A673 (cell line): ENCODE measurements around the gene MCAT. TPM values are rescaled to one million over a fixed set of nuclear protein-coding genes. Genes with fewer than 3 reads are reported as not detected.
A peak's percentile ranks its signal among the peaks of the same experiment; 100 is the strongest.

Experiments
- BruUV-seq: library from RNA; stranded (reverse); fragments of 400-500 nt; replicated peaks from 2 replicates; lab custom pipeline; 2021; lab: Mats Ljungman, UMichigan
- CTCF ChIA-PET: fragments of 300-600 bp; sonication (Branson Sonifier 250); formaldehyde crosslinking; loops from one replicate; lab custom pipeline; 2022; ENCODE audit warnings: antibody characterized with exemption; lab: Charles Lee
- POLR2A ChIA-PET: fragments of 300-600 bp; sonication (Branson Sonifier 250); formaldehyde crosslinking; loops from one replicate; lab custom pipeline; 2022; ENCODE audit warnings: antibody characterized with exemption; ENCODE audit not compliant: low non-redundant PET; lab: Charles Lee
- DNase-seq: peaks from one replicate; pipeline ENCODE4 v3.0.0-alpha.2; 2015; ENCODE audit warnings: low spot score
- H3K27ac ChIP-seq: fragments of 200-600 bp; sonication (generic); 2 replicates; pipeline ENCODE4 v1.5.1; 2016; ENCODE audit warnings: mixed run types, low read depth, mild to moderate bottlenecking, mixed read lengths, antibody characterized with exemption, low read length; ENCODE audit not compliant: poor library complexity, severe bottlenecking
- H3K27me3 ChIP-seq: fragments of 200-600 bp; sonication (generic); replicated peaks from 2 replicates; pipeline ENCODE4 v1.6.1; 2017; ENCODE audit warnings: mixed run types, low read depth, mild to moderate bottlenecking, mixed read lengths, antibody characterized with exemption, low read length; ENCODE audit not compliant: insufficient read depth, poor library complexity
- H3K36me3 ChIP-seq: fragments of 200-600 bp; sonication (generic); 2 replicates; pipeline ENCODE4 v1.6.1; 2016; ENCODE audit warnings: mixed run types, mild to moderate bottlenecking, mixed read lengths, antibody characterized with exemption, low read length; ENCODE audit not compliant: insufficient read depth, poor library complexity, severe bottlenecking
- H3K4me1 ChIP-seq: fragments of 200-600 bp; sonication (generic); 2 replicates; pipeline ENCODE4 v1.6.1; 2017; ENCODE audit warnings: mixed run types, mild to moderate bottlenecking, mixed read lengths, antibody characterized with exemption, low read length; ENCODE audit not compliant: insufficient read depth, poor library complexity, severe bottlenecking
- H3K4me3 ChIP-seq: fragments of 200-600 bp; sonication (generic); 2 replicates; pipeline ENCODE4 v1.5.1; 2016; ENCODE audit warnings: low read depth, mixed run types, mild to moderate bottlenecking, mixed read lengths, low read length; ENCODE audit not compliant: poor library complexity, severe bottlenecking
- H3K9me3 ChIP-seq: fragments of 200-600 bp; sonication (generic); 2 replicates; pipeline ENCODE4 v1.6.1; 2016; ENCODE audit warnings: mixed run types, low read depth, mild to moderate bottlenecking, mixed read lengths, antibody characterized with exemption, low read length; ENCODE audit not compliant: poor library complexity, severe bottlenecking
- EZH2 ChIP-seq: fragments of 200-600 bp; sonication (generic); IDR thresholded peaks from 2 replicates; pipeline ENCODE4 v1.6.1; 2017; ENCODE audit warnings: borderline replicate concordance, low read depth, mild to moderate bottlenecking, mixed read lengths, antibody characterized with exemption, low read length; ENCODE audit not compliant: poor library complexity, severe bottlenecking
- intact Hi-C: fragments of 100-400 bp; cut with micrococcal nuclease; formaldehyde crosslinking; loops from one replicate; pipeline ENCODE4 v1.10.0; 2022; ENCODE audit not compliant: unreplicated experiment
- total RNA-seq: library from RNA; stranded (reverse); gene quantifications from 2 replicates; pipeline ENCODE4 v1.2.3, GENCODE V29; 2021
- TF ChIP-seq, protein P1 (sequence below): fragments of 300-800, 200-600 bp; sonication (generic); conservative IDR thresholded peaks from 2 replicates; pipeline ENCODE4 v1.5.1; 2017; ENCODE audit warnings: low read depth, mild to moderate bottlenecking, antibody characterized with exemption, low read length, moderate library complexity, mixed read lengths

Gene MCAT
- total RNA-seq, 1 experiment from 2014 or later, result 32.2 TPM

DNA sequence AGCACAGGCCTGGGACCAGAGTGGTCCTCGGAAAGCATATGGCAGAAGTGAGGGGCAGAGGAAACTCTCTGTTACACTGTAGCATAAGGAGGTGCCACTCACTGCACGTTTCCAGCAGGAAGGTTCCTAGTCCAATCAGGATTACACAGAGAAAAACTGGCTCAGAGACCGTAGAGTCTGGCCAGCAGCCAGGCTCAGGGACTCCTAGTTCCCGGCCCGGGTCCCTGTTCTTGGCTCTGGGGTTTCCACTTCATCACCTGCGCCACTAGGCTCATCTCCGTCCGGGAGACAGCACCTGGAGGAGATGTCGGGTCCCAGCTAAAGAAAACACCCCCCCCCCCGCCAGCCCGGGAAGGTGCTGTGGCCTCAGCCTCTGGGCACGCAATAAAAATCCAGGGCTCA, 42.7 kb upstream of the MCAT start:
- Histone ChIP-seq H3K9me3 (no peaks in the 10 kb centered on the region), H3K27me3 (no peaks in the 10 kb centered on the region), H3K4me3 (peak overlapping the region; percentile 73), H3K36me3 (peaks cover 24% of the 10 kb centered on the region), H3K27ac (peak overlapping the region; percentile 75), H3K4me1 (peaks cover 10% of the 10 kb centered on the region)
- CTCF ChIA-PET, result no interaction called here
- BruUV-seq, result no TSS peak
- intact Hi-C loops, result no loop called here
- peak; percentile 62 for DNase-seq
- TF ChIP-seq, protein P1, sequence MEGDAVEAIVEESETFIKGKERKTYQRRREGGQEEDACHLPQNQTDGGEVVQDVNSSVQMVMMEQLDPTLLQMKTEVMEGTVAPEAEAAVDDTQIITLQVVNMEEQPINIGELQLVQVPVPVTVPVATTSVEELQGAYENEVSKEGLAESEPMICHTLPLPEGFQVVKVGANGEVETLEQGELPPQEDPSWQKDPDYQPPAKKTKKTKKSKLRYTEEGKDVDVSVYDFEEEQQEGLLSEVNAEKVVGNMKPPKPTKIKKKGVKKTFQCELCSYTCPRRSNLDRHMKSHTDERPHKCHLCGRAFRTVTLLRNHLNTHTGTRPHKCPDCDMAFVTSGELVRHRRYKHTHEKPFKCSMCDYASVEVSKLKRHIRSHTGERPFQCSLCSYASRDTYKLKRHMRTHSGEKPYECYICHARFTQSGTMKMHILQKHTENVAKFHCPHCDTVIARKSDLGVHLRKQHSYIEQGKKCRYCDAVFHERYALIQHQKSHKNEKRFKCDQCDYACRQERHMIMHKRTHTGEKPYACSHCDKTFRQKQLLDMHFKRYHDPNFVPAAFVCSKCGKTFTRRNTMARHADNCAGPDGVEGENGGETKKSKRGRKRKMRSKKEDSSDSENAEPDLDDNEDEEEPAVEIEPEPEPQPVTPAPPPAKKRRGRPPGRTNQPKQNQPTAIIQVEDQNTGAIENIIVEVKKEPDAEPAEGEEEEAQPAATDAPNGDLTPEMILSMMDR, result no peak
- TF ChIP-seq EZH2, result no peak
- POLR2A ChIA-PET, result no interaction called here

DNA sequence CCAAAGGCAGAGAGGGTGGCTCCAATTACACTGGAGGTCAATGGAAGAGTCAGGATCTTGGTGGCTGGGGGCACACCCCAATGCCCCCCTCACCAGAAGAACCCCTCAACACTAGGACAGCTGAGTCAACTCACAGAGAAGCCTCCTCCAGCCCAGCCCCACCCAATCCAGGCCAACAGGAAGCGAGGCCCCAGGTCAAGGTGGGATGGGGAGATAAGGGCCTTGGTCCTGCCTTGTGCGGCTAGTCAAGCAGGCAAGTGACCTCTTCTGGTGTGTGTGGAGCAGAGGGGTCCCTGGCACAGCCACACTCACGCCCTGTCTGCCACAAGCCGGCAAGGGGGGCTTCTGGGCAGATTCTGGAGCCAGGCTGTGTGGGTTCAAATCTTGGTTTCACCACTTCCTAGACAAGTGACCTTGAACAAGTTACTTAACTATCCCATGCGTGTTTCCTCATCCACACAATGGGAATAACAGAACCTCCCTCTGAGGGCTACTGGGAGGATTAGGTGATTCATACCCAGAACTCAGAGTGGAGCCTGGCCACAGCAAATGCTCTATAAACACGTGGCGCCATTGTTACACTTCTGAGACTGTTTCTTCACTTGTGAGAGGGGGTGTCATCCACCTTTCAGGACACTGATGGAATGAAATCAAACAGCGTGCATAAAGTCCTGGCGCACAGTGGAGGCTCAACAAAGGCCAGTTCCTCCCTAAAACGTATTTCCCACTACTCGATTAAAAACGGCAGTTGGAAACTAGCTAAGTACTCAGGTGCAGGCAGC, 40.5 kb upstream of the MCAT start:
- ChIA-PET POLR2A (no interaction called here), CTCF (no interaction called here)
- DNase-seq, result peak; percentile 39
- Histone ChIP-seq H3K27me3 (no peaks in the 10 kb centered on the region), H3K4me1 (peaks cover 10% of the 10 kb centered on the region), H3K9me3 (no peaks in the 10 kb centered on the region), H3K36me3 (peaks cover 44% of the 10 kb centered on the region), H3K4me3 (no peak overlapping the region), H3K27ac (no peak overlapping the region)
- intact Hi-C loops, result no loop called here
- no TSS peak for BruUV-seq
- no peak for TF ChIP-seq EZH2
- TF ChIP-seq, protein P1, result no peak

DNA sequence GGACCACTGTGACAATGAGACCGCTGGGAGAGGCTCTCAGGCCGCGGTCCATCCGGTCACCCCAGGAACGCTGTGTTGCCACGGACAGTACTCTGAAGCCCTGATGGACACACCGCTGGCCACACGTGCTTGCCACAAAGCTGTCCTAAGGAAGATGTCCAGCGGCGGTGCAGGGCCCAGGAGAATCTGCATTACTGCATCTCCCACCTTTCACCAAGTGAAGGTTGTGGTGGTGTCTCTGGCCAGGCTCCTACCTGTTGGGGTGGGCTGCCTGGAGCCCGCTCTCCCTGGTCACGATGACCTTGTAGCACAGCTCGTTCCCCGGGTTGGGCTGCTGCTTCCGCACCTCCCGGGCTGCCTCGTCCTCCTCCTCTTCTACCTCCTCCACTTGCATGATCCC, 39.5 kb upstream of the MCAT start:
- Histone ChIP-seq H3K9me3 (no peaks in the 10 kb centered on the region), H3K36me3 (peaks cover 46% of the 10 kb centered on the region), H3K27ac (no peak overlapping the region), H3K4me3 (no peak overlapping the region), H3K4me1 (peaks cover 10% of the 10 kb centered on the region), H3K27me3 (no peaks in the 10 kb centered on the region)
- no TSS peak for BruUV-seq
- POLR2A ChIA-PET, result no interaction called here
- no peak for DNase-seq
- TF ChIP-seq EZH2, result no peak
- intact Hi-C loops, result no loop called here
- CTCF ChIA-PET, result no interaction called here
